HG03060 (cell line): Measurements from ENCODE around the gene ZNF133.
"Not testable (repeated sequence)": the region's sequence is repeated elsewhere in the genome, so short reads cannot be mapped to it uniquely, and the experiment has no call there.

Source experiments
- ATAC-seq: cut with Tn5 transposase; IDR thresholded peaks from one replicate; pipeline ENCODE4 v1.9.1; 2021; ENCODE audit warnings: low read depth, moderate number of reproducible peaks; ENCODE audit not compliant: unreplicated experiment

The ZNF133 gene

GRCh38 chr20:18284805-18285533 lies 3.4 kb upstream of the ZNF133 start:
- ATAC-seq: no peak

DNA sequence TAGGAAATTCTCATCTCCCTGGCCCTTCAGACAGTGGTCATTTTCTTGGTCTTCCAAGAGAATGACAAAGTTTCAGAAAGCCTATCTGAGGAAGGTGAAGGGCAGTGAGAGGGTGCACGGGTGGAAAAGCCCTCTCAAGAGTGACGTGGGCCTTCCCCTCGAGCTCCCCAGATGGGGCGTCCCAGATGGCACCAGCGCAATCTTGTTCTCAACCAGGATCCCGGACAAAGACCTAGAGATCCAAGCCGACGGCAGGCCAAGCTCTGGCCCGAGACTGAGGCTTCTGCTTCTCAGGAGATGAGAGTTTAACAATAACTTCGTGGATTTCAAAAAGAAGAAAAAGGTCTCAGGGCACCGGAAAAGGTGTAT lies 797 bp upstream of the ZNF133 start:
- ATAC-seq: no peak

DNA sequence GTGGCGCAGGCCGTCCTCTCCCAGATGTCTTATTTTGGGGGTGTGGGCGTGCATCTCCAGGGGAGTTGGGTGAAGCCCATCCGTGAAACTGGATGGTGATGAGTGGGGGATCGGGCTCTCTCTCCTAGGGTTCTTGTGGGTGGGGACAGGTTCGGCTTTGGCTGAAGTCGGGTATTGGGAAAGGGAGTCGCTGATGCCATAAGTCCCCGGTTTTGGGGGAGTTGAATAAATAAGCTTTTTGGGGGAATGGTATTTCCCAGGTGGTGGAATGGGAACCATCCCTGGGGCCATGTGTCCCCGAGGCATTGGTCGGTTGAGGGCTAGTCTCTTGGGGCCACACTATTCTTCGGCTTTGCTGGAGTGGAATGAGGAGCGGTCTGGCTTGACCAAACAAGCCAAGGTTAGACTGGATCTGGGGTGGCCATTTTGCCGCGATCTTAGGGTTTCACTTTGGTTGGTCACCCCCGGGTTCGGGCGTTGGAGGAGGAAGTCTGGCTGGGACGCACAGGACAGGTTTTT lies 481 bp downstream of the ZNF133 start:
- ATAC-seq: no peak

- no peak for ATAC-seq
Measured at GRCh38 chr20:18289306-18289705, 979 bp downstream of the ZNF133 start.

- ATAC-seq: no peak
Measured at GRCh38 chr20:18299364-18299763, 11.0 kb downstream of the ZNF133 start.

- no peak for ATAC-seq
Measured at GRCh38 chr20:18304618-18305017, 16.3 kb downstream of the ZNF133 start.

DNA sequence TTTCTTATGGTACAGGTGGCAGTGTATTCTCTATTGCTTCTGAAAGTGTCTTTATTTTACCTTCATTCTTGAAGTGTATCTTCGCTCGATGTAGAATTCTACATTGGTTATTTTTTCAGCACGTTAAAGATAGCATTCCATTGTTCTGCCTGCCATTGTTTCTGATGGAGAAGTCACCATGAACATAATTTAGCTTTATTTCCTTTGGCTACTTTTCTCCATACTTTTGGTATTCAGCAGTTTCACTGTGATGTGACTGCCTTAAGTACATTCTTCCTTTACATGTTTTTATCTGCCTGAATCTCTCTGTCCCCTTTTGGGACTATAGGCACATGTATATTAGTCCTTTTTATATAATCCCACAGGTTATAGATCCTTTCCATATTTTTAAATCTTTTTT lies 19.0 kb downstream of the ZNF133 start:
- no peak for ATAC-seq

DNA sequence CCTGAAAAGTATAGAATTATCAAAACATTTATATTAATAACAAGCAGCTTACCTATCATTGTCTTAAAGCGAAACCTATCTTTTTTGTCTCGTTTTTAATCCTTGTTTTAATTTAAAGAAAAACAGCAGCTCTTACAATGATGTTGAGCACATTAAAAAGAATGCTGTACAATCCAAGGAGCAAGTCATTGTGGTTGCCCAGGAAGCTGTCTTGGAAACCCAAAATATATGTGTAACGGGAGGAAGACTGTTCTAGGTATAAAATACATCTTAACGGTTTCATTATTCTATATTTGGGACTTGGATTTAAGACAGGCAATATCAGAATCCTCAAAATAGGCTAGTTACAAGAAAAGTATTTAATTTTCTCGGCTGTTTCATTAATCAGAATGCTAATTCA lies 21.7 kb downstream of the ZNF133 start:
- ATAC-seq: no peak

- no peak for ATAC-seq
Measured at GRCh38 chr20:18310592-18310991, 22.3 kb downstream of the ZNF133 start.

- no peak for ATAC-seq
Measured at GRCh38 chr20:18312723-18313122, 24.4 kb downstream of the ZNF133 start.

GRCh38 chr20:18313411-18313810 lies 25.1 kb downstream of the ZNF133 start:
- no peak for ATAC-seq

DNA sequence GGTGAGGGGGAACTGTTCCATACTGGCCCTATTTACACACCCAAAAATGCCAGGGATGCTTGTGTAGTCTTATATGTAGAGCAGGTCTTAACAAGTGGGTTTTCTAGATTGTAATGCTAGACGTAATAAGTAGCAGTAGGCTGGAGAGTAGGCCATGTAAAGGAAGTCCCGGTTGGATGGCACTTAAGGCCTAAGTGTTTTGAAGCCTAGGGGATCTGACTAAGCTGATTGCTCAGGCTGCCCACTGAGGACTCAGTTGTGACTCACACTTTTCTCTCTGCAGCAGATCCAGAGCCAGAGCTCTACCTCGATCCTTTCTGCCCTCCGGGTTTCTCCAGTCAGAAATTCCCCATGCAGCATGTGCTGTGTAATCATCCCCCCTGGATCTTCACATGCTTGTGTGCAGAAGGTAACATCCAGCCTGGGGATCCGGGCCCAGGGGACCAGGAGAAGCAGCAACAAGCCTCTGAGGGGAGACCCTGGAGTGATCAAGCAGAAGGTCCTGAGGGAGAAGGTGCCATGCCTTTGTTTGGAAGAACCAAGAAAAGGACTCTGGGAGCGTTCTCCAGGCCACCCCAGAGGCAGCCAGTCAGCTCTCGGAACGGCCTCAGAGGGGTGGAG lies 26.6 kb downstream of the ZNF133 start:
- ATAC-seq: no peak

DNA sequence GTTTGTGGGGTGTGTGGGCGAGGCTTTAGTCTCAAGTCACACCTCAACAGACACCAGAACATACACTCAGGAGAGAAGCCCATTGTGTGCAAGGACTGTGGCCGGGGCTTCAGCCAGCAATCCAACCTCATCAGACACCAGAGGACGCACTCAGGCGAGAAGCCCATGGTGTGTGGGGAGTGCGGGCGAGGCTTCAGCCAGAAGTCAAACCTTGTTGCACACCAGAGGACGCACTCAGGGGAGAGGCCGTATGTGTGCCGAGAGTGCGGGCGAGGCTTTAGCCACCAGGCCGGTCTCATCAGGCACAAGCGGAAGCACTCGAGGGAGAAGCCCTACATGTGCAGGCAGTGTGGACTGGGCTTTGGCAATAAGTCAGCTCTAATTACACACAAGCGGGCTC lies 27.8 kb downstream of the ZNF133 start:
- no peak for ATAC-seq

- no peak for ATAC-seq
Measured at GRCh38 chr20:18321316-18321715, 33.0 kb downstream of the ZNF133 start.

DNA sequence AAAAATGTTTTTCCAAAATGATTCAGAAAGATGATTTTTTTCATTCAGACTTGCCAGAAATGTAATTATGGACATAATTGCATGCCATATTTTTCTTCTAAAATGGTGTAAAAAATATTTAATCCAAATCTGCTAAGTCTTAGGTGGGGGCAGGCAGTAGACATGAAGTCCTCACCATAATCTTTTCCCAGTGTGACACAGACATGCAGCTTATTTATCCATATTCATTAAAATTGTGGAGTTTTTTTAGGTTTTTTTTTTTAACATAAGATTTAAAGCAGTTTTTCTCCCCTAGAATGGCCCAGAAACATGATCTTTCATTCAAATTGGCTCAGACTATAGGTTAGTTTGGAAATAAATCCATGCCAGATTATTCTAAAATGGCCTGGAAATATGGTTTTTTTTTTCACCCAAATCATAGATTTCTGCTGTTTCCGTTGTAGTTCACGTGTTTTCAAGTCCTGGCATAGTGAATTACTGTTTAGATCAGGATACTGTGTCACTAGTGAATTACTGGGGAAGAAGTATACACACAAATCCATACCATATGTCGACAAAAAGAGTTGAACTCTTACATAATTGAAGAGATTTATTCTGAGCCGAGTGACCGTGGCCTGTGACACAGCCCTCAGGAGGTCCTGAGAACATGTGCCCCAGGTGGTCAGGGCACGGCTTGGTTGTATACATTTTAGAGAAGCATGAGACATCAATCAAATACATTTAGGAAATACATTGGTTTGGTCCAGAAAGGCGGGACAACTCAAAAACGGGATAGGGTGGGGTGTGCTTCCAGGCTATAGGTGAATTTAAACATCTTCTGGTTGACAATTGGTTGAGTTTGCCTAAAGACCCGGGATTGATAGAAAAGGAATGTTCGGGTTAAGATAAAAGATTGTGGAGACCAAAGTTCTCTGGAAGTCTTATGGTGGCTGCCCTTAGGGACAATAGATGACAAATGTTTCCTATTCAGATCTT lies 33.9 kb downstream of the ZNF133 start:
- no peak for ATAC-seq

DNA sequence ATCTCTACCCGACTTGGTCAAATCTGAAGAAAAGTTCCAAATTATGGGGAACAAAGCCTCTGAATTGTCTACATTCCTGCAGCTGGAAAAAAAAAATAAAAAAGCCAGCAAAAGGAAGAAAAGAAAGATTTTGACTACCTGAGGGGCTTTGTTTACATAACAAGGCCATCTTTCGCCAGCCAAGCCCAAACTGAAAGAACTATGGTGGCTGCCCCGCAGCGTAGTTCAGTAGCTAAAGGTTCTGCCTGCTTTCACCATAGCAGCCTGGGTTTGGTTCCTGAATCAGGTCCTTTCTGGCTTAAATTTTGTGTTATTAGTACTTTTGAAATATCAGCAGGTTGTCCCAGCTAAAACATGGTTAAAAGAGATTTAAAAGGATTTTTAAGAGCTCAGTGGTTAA lies 35.4 kb downstream of the ZNF133 start:
- ATAC-seq: no peak

- no peak for ATAC-seq
Measured at GRCh38 chr20:18324596-18325089, 36.3 kb downstream of the ZNF133 start.

DNA sequence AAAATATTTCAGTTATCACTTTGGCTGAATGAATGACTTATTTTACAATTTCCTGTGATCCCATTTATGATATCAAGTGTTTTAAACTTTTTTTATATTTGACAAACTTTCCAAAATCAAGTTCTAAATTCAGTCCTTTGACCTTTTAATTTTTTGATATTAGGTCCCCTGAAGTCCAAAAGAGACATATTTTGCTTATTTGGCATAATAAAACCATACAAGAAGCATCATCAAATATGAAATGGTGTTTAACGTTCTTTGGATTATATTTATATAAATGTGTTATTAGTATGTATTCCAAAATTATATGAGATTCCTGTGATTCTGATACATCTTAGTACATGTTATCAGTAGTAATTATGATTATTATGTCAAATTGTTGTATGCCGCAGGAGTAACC lies 38.7 kb downstream of the ZNF133 start:
- no peak for ATAC-seq

GRCh38 chr20:18331694-18332093 lies 43.4 kb downstream of the ZNF133 start:
- no peak for ATAC-seq

- not testable (repeated sequence) for ATAC-seq
Measured at GRCh38 chr20:18349749-18350148, 61.4 kb downstream of the ZNF133 start.

GRCh38 chr20:18359854-18360253 lies 71.5 kb downstream of the ZNF133 start:
- ATAC-seq: no peak
